Brain microvascular endothelial cell (primary cell): Measurements from ENCODE around the gene GNG13.

Experiments
- DNase-seq: peaks from one replicate; pipeline ENCODE4 v3.0.0-alpha.2; 2020
- H3K27ac ChIP-seq: fragments of 250-450 bp; sonication (Bioruptor Pico); 2 replicates; pipeline ENCODE4 v1.5.1; 2020; ENCODE audit warnings: mild to moderate bottlenecking, moderate library complexity
- H3K27me3 ChIP-seq: fragments of 250-450 bp; sonication (Bioruptor Pico); replicated peaks from 2 replicates; pipeline ENCODE4 v1.5.1; 2020; ENCODE audit warnings: mild to moderate bottlenecking
- H3K36me3 ChIP-seq: fragments of 250-450 bp; sonication (Bioruptor Pico); replicated peaks from 2 replicates; pipeline ENCODE4 v1.5.1; 2020; ENCODE audit warnings: mild to moderate bottlenecking
- H3K4me3 ChIP-seq: 2 replicates; pipeline ENCODE4 v1.5.1; 2011; ENCODE audit warnings: low read depth, mild to moderate bottlenecking, control low read depth, low read length, moderate library complexity
- in situ Hi-C: cut with HindIII; loops from 2 replicates; pipeline ENCODE4 v1.10.0; 2017; ENCODE audit warnings: low sequenced_read_pairs, low pct_ligation_motif_present
- TF ChIP-seq, protein P1 (sequence below): IDR thresholded peaks from 2 replicates; pipeline ENCODE4 v1.5.1; 2011; ENCODE audit warnings: low read depth, mild to moderate bottlenecking, moderate library complexity, low read length, control low read depth, inconsistent platforms; ENCODE audit errors: missing control alignments

Gene GNG13

GRCh38 chr16:752007-752312, 48.6 kb downstream of the GNG13 start:
- in situ Hi-C loops, result no loop called here
- TF ChIP-seq, protein P1, sequence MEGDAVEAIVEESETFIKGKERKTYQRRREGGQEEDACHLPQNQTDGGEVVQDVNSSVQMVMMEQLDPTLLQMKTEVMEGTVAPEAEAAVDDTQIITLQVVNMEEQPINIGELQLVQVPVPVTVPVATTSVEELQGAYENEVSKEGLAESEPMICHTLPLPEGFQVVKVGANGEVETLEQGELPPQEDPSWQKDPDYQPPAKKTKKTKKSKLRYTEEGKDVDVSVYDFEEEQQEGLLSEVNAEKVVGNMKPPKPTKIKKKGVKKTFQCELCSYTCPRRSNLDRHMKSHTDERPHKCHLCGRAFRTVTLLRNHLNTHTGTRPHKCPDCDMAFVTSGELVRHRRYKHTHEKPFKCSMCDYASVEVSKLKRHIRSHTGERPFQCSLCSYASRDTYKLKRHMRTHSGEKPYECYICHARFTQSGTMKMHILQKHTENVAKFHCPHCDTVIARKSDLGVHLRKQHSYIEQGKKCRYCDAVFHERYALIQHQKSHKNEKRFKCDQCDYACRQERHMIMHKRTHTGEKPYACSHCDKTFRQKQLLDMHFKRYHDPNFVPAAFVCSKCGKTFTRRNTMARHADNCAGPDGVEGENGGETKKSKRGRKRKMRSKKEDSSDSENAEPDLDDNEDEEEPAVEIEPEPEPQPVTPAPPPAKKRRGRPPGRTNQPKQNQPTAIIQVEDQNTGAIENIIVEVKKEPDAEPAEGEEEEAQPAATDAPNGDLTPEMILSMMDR, result no peak
- Histone ChIP-seq H3K4me3 (no peak overlapping the region), H3K36me3 (no peaks in the 10 kb centered on the region), H3K27me3 (peaks cover 4% of the 10 kb centered on the region), H3K27ac (no peak overlapping the region)
- no peak for DNase-seq

GRCh38 chr16:751152-752006, 49.2 kb downstream of the GNG13 start:
- no peak overlapping the region for H3K27ac ChIP-seq
- no peak overlapping the region for H3K4me3 ChIP-seq
- peaks cover 4% of the 10 kb centered on the region for H3K27me3 ChIP-seq
- in situ Hi-C loops, result no loop called here
- H3K36me3 ChIP-seq, result no peaks in the 10 kb centered on the region
- TF ChIP-seq, protein P1, result no peak
- no peak for DNase-seq

DNA sequence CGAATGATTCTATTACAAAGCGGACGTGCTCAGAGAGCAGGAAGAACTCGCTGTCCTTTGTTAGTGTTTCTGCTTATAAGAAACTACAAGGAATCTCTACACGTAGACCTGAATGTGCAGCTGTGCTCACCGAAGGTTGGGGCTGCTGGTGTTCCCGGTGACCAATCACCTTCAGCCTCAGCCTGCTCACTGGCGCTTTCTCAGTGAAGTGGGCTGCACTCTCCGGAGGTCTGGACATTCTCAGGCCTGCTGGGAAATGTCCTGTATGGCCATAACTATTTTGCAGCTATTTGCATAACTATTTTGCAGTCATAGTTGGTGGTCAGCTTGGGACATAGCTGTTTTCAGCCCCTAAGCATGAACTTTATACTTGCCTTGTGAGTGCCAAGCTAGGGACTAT, 50.0 kb downstream of the GNG13 start:
- DNase-seq, result no peak
- TF ChIP-seq, protein P1, result no peak
- H3K4me3 ChIP-seq, result no peak overlapping the region
- no peaks in the 10 kb centered on the region for H3K36me3 ChIP-seq
- no peak overlapping the region for H3K27ac ChIP-seq
- in situ Hi-C loops, result no loop called here
- H3K27me3 ChIP-seq, result peaks cover 4% of the 10 kb centered on the region

DNA sequence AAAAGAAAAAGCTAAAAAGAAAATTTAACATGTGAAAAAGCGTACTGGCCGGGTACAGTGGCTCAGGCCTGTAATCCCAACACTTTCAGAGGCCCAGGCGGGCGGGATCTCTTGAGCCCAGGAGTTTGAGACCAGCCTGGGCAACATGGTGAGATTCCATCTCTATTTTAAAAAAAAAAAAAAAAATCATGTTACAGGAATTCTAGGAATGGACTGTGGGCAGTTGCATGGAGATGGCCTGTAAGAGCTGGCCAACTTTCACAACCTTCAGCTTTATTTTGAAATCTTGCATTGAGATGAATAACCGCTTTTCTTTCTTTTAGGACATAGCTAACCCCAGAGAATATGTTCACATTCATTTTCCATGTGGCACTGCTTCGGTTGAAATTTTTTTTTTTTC, 51.5 kb downstream of the GNG13 start:
- peaks cover 4% of the 10 kb centered on the region for H3K27me3 ChIP-seq
- no peak overlapping the region for H3K27ac ChIP-seq
- peak; percentile 35 for DNase-seq
- in situ Hi-C loops, result no loop called here
- TF ChIP-seq, protein P1, result no peak
- H3K4me3 ChIP-seq, result no peak overlapping the region
- no peaks in the 10 kb centered on the region for H3K36me3 ChIP-seq
